Kidney (tissue), 14 donors: Measurements from ENCODE around the gene BSN. TPM values are rescaled to one million over a fixed set of nuclear protein-coding genes. Genes with fewer than 3 reads are reported as not detected.
A peak's percentile ranks its signal among the peaks of the same experiment; 100 is the strongest.

Experiments
- DNase-seq, 5 donors: peaks; one replicate each; pipeline ENCODE4 v3.0.0-alpha.2; 2013 to 2020
- FAIRE-seq: peaks from 2 replicates; lab custom pipeline; 2012; peaks lifted over from hg19 to GRCh38; lab: Jason Lieb, UNC
- H3K27ac ChIP-seq, 2 donors: one replicate each; pipeline ENCODE4 v1.7.0; 2013; ENCODE audit warnings: low read depth in 2 of 2, low read length in 2 of 2, inconsistent platforms in 1 of 2
- H3K27me3 ChIP-seq: one replicate; pipeline ENCODE4 v1.7.1; 2013; ENCODE audit warnings: low read length, inconsistent platforms; ENCODE audit not compliant: control insufficient read depth, insufficient read depth
- H3K36me3 ChIP-seq, 3 donors: one replicate each; pipeline versions ENCODE4 v1.7.0 to v1.7.1; 2013; ENCODE audit warnings: low read length in 3 of 3, control low read depth in 1 of 3, inconsistent platforms in 1 of 3; ENCODE audit not compliant: insufficient read depth in 3 of 3, control insufficient read depth in 2 of 3
- H3K4me1 ChIP-seq, 3 donors: one replicate each; pipeline versions ENCODE4 v1.7.0 to v1.7.1; 2013; ENCODE audit warnings: low read length in 3 of 3, inconsistent platforms in 1 of 3, low read depth in 1 of 3; ENCODE audit not compliant: control insufficient read depth in 2 of 3, insufficient read depth in 2 of 3
- H3K4me3 ChIP-seq, 3 donors: one replicate each; pipeline versions ENCODE4 v1.7.0 to v1.8.1; 2013; ENCODE audit warnings: low read length in 3 of 3, control low read depth in 1 of 3, inconsistent platforms in 1 of 3
- H3K9ac ChIP-seq, 3 donors: one replicate each; pipeline versions ENCODE4 v1.7.0 to v1.7.1; 2013; ENCODE audit warnings: low read length in 3 of 3, control low read depth in 1 of 3, inconsistent platforms in 1 of 3
- H3K9me3 ChIP-seq, 3 donors: one replicate each; pipeline versions ENCODE4 v1.7.0 to v1.7.1; 2013; ENCODE audit warnings: low read length in 3 of 3, control low read depth in 1 of 3, inconsistent platforms in 1 of 3; ENCODE audit not compliant: control insufficient read depth in 2 of 3, insufficient read depth in 1 of 3
- CTCF ChIP-seq: IDR thresholded peaks from 3 replicates; pipeline ENCODE4 v1.5.1; 2012; ENCODE audit warnings: mild to moderate bottlenecking, moderate library complexity, borderline replicate concordance; ENCODE audit not compliant: insufficient read depth; ENCODE audit errors: extremely low read depth
- intact Hi-C: fragments of 100-400 bp; cut with DNase I; formaldehyde crosslinking; loops from one replicate; pipeline ENCODE4 v1.11.1; 2022
- polyA plus RNA-seq: library from polyadenylated mRNA; stranded (reverse); fragments of 350-450 nt; fragmentation: Illumina TruSeq; extraction: RNeasy Lipid Tissue Mini Kit (QIAGEN cat#74804); gene quantifications from one replicate; pipeline ENCODE4 v1.2.3, GENCODE V29; 2014; ENCODE audit warnings: low read depth, low replicate concordance; ENCODE audit not compliant: insufficient read depth
- total RNA-seq: library from RNA; stranded (reverse); fragmentation: NEBNext Ultra II Directional; extraction: Animal tissue kit (Norgen Biotek cat#: 25700); gene quantifications from one replicate; pipeline ENCODE4 v1.2.1, GENCODE V29; 2021
- donor health status: control.
- donor health status: control.
- donor health status: control.
- donor health status: control.
- donor health status: control.
- donor health status: DM: yes; HTN: yes; CAD: no.
- donor health status: Normal renal cell carcinoma (clear cell type).

The BSN gene
- total and polyA plus RNA-seq, 2 donors from 2014 or later = 0.11 to 1.3 TPM

- Histone ChIP-seq H3K4me1 (peaks cover 0 to 5% (median 0%) of the 10 kb centered on the region in 3 donors), H3K36me3 (no peaks in the 10 kb centered on the region), H3K9me3 (no peaks in the 10 kb centered on the region), H3K27me3 (no peaks in the 10 kb centered on the region), H3K27ac (no peak overlapping the region), H3K4me3 (no peak overlapping the region), H3K9ac (no peak overlapping the region)
- peak in 1 of 5 donors; percentile 31 for DNase-seq
- intact Hi-C loops = no loop called here
- TF ChIP-seq CTCF = no peak
- no peak for FAIRE-seq
Measured at GRCh38 chr3:49652218-49652902, 98.1 kb downstream of the BSN start.

GRCh38 chr3:49652903-49653415 is 98.7 kb downstream of the BSN start:
- Histone ChIP-seq H3K36me3 (no peaks in the 10 kb centered on the region), H3K9ac (no peak overlapping the region), H3K9me3 (no peaks in the 10 kb centered on the region), H3K4me3 (no peak overlapping the region), H3K4me1 (peaks cover 0 to 3% (median 0%) of the 10 kb centered on the region in 3 donors), H3K27ac (no peak overlapping the region), H3K27me3 (no peaks in the 10 kb centered on the region)
- peak in 4 of 5 donors; percentile 44 to 58 (median 55) for DNase-seq
- no peak for TF ChIP-seq CTCF
- no peak for FAIRE-seq
- intact Hi-C loops = no loop called here

GRCh38 chr3:49653621-49654020 is 99.3 kb downstream of the BSN start:
- H3K9ac ChIP-seq = no peak overlapping the region
- no peak for FAIRE-seq
- no peaks in the 10 kb centered on the region for H3K36me3 ChIP-seq
- H3K27ac ChIP-seq = no peak overlapping the region
- DNase-seq = peak in 2 of 5 donors; percentile 24 to 74
- H3K4me1 ChIP-seq = no peaks in the 10 kb centered on the region
- intact Hi-C loops = no loop called here
- H3K4me3 ChIP-seq = no peak overlapping the region
- no peaks in the 10 kb centered on the region for H3K27me3 ChIP-seq
- no peaks in the 10 kb centered on the region for H3K9me3 ChIP-seq
- no peak for TF ChIP-seq CTCF
